A549 (cell line): Measurements from ENCODE around the gene NCF2.

Experiments used
- CEBPB ChIP-seq, 2 experiments: fragments of >200 bp in 1 of 2; sonication (Bioruptor Twin) in 1 of 2; formaldehyde crosslinking in 1 of 2; IDR thresholded peaks; 2 replicates each; pipeline ENCODE4 v1.6.1; 2012 to 2016
- CHD2 ChIP-seq: fragments of 150-350 bp; IDR thresholded peaks from 2 replicates; pipeline ENCODE4 v1.6.1; 2014; ENCODE audit warnings: low read length; ENCODE audit not compliant: partially characterized antibody
- RCOR1 ChIP-seq: fragments of 150-350 bp; IDR thresholded peaks from 2 replicates; pipeline ENCODE4 v1.6.1; 2014; ENCODE audit warnings: antibody characterized with exemption, low read length, low read depth
- TF ChIP-seq, protein P1 (sequence below): fragments of >200 bp; sonication (Bioruptor Twin); formaldehyde crosslinking; IDR thresholded peaks from 3 replicates; pipeline ENCODE4 v1.5.1; 2016
- TF ChIP-seq, protein P2 (sequence below): fragments of 200-600 bp; sonication (generic); IDR thresholded peaks from 2 replicates; pipeline ENCODE4 v1.6.1; 2016; ENCODE audit warnings: antibody characterized with exemption, mild to moderate bottlenecking, moderate library complexity

DNA sequence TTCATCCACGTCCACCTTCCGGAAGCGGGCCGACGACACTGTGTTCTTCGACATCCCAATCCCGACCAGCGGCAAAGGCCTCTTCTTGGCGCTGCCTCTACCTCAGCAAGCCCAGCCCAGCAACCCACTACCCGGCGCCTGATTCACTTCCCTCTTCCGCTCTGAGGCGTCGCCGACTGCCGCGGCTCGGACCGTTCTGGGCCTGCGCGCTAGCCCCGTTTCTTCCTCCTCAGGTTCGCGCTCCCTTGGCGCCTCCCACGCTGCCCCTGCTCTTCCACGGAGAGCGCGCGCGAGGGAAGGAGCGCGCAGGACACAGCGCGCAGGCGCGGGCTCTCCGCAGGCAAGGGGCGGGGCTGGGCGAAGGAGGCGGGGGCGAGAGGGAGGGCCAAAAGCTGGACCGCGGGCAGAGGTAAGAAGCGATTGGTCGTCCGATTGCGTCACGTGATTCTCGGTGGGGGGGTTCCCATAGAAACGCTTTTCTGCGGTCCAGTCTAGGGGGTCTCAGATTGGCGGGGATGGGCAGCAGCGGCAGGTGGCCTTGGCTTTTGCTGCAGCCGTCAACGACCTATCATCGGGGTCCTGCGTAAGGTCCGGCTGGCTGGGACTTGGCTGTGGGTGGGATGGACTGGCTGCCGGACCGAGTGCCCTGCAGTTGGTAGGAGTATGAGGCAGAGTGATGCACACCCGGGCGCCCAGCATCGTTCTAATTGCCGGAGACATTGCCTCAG is 45.5 kb upstream of the NCF2 start, which contains the start of gene ARPC5:
- TF ChIP-seq, protein P1, sequence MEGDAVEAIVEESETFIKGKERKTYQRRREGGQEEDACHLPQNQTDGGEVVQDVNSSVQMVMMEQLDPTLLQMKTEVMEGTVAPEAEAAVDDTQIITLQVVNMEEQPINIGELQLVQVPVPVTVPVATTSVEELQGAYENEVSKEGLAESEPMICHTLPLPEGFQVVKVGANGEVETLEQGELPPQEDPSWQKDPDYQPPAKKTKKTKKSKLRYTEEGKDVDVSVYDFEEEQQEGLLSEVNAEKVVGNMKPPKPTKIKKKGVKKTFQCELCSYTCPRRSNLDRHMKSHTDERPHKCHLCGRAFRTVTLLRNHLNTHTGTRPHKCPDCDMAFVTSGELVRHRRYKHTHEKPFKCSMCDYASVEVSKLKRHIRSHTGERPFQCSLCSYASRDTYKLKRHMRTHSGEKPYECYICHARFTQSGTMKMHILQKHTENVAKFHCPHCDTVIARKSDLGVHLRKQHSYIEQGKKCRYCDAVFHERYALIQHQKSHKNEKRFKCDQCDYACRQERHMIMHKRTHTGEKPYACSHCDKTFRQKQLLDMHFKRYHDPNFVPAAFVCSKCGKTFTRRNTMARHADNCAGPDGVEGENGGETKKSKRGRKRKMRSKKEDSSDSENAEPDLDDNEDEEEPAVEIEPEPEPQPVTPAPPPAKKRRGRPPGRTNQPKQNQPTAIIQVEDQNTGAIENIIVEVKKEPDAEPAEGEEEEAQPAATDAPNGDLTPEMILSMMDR, result no peak
- TF ChIP-seq CEBPB (IDR thresholded peaks at IDR 0.05), result no peak
- no peak for TF ChIP-seq CHD2
- no peak for TF ChIP-seq RCOR1
- TF ChIP-seq, protein P2, sequence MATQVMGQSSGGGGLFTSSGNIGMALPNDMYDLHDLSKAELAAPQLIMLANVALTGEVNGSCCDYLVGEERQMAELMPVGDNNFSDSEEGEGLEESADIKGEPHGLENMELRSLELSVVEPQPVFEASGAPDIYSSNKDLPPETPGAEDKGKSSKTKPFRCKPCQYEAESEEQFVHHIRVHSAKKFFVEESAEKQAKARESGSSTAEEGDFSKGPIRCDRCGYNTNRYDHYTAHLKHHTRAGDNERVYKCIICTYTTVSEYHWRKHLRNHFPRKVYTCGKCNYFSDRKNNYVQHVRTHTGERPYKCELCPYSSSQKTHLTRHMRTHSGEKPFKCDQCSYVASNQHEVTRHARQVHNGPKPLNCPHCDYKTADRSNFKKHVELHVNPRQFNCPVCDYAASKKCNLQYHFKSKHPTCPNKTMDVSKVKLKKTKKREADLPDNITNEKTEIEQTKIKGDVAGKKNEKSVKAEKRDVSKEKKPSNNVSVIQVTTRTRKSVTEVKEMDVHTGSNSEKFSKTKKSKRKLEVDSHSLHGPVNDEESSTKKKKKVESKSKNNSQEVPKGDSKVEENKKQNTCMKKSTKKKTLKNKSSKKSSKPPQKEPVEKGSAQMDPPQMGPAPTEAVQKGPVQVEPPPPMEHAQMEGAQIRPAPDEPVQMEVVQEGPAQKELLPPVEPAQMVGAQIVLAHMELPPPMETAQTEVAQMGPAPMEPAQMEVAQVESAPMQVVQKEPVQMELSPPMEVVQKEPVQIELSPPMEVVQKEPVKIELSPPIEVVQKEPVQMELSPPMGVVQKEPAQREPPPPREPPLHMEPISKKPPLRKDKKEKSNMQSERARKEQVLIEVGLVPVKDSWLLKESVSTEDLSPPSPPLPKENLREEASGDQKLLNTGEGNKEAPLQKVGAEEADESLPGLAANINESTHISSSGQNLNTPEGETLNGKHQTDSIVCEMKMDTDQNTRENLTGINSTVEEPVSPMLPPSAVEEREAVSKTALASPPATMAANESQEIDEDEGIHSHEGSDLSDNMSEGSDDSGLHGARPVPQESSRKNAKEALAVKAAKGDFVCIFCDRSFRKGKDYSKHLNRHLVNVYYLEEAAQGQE, result no peak
